GM06990 (cell line): ENCODE data around the gene PIAS2.

ENCODE experiments used
- DNase-seq: peaks from one replicate; pipeline ENCODE4 v3.0.0-alpha.2; 2011; ENCODE audit not compliant: insufficient read length; ENCODE audit errors: extremely low read depth
- H3K27me3 ChIP-seq: replicated peaks from 2 replicates; pipeline ENCODE4 v1.6.0; 2011; ENCODE audit warnings: low read length; ENCODE audit not compliant: control insufficient read depth, insufficient read depth
- H3K36me3 ChIP-seq: 2 replicates; pipeline ENCODE4 v1.5.1; 2011; ENCODE audit warnings: low read length; ENCODE audit not compliant: control insufficient read depth, insufficient read depth
- H3K4me3 ChIP-seq: replicated peaks from 2 replicates; pipeline ENCODE4 v1.5.1; 2011; ENCODE audit warnings: low read depth, mild to moderate bottlenecking, control low read depth, low read length
- TF ChIP-seq, protein P1 (sequence below): IDR thresholded peaks from 2 replicates; pipeline ENCODE4 v1.5.1; 2011; ENCODE audit warnings: low read length, control low read depth, mild to moderate bottlenecking, inconsistent platforms; ENCODE audit not compliant: insufficient read depth, poor library complexity, severe bottlenecking

The PIAS2 gene

DNA sequence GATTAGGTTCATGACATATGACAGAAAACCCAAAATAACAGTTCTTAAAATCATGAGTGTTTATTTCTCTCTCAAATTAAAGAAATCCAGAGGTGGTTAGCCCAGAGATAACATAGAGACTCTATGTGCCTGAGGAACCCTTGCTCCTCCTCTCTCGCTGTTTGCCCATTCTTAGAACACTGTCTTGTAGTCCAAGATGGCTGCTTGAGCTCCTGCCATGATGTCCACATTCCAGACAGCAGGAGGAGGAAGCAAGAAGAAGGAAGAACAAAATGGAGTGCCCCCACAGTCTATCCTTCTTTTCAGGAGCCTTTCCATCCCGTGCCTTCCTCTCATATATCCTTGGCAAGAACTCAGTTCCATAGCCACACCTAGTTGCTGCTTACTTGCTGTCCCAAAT, 146.6 kb downstream of the PIAS2 start:
- Histone ChIP-seq H3K36me3 (no peaks in the 10 kb centered on the region), H3K4me3 (no peak overlapping the region), H3K27me3 (no peaks in the 10 kb centered on the region)
- DNase-seq, result no peak
- TF ChIP-seq, protein P1, sequence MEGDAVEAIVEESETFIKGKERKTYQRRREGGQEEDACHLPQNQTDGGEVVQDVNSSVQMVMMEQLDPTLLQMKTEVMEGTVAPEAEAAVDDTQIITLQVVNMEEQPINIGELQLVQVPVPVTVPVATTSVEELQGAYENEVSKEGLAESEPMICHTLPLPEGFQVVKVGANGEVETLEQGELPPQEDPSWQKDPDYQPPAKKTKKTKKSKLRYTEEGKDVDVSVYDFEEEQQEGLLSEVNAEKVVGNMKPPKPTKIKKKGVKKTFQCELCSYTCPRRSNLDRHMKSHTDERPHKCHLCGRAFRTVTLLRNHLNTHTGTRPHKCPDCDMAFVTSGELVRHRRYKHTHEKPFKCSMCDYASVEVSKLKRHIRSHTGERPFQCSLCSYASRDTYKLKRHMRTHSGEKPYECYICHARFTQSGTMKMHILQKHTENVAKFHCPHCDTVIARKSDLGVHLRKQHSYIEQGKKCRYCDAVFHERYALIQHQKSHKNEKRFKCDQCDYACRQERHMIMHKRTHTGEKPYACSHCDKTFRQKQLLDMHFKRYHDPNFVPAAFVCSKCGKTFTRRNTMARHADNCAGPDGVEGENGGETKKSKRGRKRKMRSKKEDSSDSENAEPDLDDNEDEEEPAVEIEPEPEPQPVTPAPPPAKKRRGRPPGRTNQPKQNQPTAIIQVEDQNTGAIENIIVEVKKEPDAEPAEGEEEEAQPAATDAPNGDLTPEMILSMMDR, result no peak

DNA sequence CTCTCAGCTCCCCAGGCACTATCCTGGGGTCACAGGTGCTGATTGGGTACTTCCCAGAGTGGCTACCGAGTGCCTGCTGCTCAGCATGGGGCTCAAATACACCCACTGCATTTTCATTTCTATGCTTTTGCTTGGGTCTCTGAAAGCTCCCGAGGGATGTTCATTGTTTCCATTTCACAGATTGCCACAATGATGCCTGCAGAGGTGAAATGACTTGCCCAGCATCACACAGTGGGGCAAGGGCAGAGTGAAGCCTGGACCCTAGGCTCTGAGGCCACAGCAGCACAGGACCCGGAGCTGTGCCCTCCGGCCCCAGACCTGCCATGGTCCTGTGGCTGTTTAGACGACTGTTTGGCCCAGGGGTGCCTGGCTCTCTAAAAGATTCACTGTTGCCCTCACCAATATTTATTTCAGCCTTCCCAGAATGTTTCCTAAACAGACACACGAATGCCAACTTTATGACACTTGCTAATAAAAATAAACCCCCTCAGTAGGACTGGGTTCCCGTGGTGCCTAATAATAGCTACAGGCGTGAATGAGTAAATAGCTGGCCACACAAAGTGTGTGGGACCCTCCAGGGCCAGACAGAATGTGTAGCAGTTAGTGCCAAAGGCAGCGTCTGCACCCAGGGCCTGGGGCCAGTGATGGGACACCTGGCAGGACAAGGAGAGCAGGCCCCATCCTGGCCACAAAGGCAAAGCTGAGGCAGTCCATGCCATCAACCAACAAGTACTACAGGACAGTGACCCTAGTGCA, 149.0 kb downstream of the PIAS2 start:
- no peaks in the 10 kb centered on the region for H3K36me3 ChIP-seq
- H3K27me3 ChIP-seq, result no peaks in the 10 kb centered on the region
- no peak overlapping the region for H3K4me3 ChIP-seq
- TF ChIP-seq, protein P1, result no peak
- DNase-seq, result no peak

DNA sequence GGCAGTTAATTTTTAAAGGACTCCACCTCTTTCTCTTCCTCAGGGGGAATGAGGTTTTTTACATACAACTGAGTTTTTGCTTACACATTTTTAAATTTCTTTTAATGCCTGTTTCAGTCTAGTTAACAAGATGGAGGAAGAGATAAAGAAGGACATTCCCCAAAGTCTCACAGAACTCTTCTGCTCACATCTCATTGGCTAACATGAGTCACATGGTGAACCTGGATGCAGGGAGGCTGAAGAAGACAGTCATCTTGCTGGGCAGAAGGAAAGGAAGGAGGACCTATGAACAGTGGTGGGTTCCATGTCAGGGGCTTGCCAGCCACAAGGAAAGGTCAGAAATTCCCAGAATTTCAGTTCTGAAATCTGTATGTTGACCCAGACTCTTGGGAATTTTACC, 150.1 kb downstream of the PIAS2 start:
- Histone ChIP-seq H3K36me3 (no peaks in the 10 kb centered on the region), H3K4me3 (no peak overlapping the region), H3K27me3 (no peaks in the 10 kb centered on the region)
- TF ChIP-seq, protein P1, result no peak
- DNase-seq, result no peak

DNA sequence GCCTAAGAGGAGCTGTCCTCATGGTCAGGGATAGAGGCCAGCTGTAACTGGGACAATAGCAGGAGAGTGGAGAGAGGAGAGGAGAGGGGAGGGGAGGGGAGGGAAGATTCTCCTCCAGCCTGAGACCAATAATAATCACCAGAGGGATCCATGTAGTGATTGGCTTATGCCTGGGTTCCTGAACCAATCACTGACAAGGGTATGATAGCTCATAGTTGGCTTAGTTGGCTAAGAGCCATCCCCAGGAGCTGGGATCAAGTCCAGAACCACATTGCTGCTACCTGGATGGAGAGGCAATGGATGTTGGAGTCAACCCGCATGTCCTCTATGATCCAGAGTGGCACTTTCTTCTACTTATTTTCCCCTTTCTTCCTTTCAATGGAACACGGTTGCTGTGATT, 152.7 kb downstream of the PIAS2 start:
- no peak for DNase-seq
- H3K27me3 ChIP-seq, result no peaks in the 10 kb centered on the region

DNA sequence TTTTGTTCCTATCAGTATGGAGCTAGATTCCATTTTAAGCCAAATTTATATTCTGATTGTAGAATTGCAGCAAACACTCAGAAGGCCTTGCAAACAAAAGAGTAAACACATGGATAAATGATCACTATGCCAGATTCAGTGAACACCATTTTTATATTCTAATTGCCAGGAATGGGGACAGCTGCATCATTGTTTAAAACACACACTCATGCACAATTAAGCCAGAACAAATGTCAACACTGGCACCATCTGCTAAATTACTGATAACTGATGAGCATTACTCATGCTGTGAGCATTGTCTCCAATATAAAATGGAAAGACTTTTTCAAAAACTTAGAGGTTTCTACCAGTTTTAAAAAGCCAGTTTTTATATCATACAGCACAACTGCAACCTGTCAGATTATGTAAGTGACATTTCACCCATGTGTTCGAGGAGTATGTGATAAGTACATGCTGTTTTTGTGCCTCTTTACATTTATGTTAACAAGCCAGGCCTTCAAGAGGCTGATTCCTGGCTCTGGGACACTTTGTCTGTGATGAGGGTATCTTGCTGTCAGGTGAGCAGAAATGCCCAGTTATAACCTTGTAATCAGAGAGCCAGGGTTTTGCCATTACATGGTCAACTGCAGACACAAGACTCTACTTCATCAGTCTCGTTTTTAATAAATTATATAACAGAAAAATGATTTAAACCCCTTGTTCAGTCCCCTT, 156.1 kb downstream of the PIAS2 start:
- H3K4me3 ChIP-seq, result no peak overlapping the region
- no peaks in the 10 kb centered on the region for H3K36me3 ChIP-seq
- H3K27me3 ChIP-seq, result no peaks in the 10 kb centered on the region; the same call in 1 of the 2 replicates
- no peak for DNase-seq
- TF ChIP-seq, protein P1, result no peak

More for the DNA sequence above, 152.7 kb downstream of the PIAS2 start:
- TF ChIP-seq, protein P1, result no peak
- H3K36me3 ChIP-seq, result no peaks in the 10 kb centered on the region
- no peak overlapping the region for H3K4me3 ChIP-seq
